Tibial nerve (tissue), 4 donors: ENCODE results near the gene PRKCZ. TPM values are rescaled to one million over a fixed set of nuclear protein-coding genes. Genes with fewer than 3 reads are reported as not detected.

ENCODE experiments used
- DNase-seq, 2 donors: peaks; one replicate each; pipeline ENCODE4 v3.0.0-alpha.2; 2019; ENCODE audit warnings: low spot score in 2 of 2
- H3K27ac ChIP-seq, 4 donors: fragments of 200-600 bp; sonication (generic) in 3 of 4; one replicate each; pipeline ENCODE4 v1.5.1; 2017 to 2019; ENCODE audit warnings: mild to moderate bottlenecking in 1 of 4
- H3K27me3 ChIP-seq, 2 donors: fragments of 200-600 bp; sonication (generic) in 1 of 2; one replicate each; pipeline versions ENCODE4 v1.5.1 to v1.6.0; 2017 to 2019
- H3K36me3 ChIP-seq, 3 donors: fragments of 200-600 bp; sonication (generic); one replicate each; pipeline ENCODE4 v1.5.1; 2018 to 2019
- H3K4me1 ChIP-seq, 4 donors: fragments of 200-600 bp; sonication (generic) in 3 of 4; one replicate each; pipeline ENCODE4 v1.5.1; 2017 to 2019
- H3K4me3 ChIP-seq, 4 donors: fragments of 200-600 bp; sonication (generic) in 3 of 4; one replicate each; pipeline ENCODE4 v1.5.1; 2017 to 2019; ENCODE audit warnings: mild to moderate bottlenecking in 1 of 4, moderate library complexity in 1 of 4
- H3K9me3 ChIP-seq, 4 donors: fragments of 200-600 bp; sonication (generic) in 3 of 4; one replicate each; pipeline ENCODE4 v1.5.1; 2017 to 2019
- EP300 ChIP-seq, 2 donors: sonication (generic); formaldehyde crosslinking; IDR thresholded peaks; one replicate each; pipeline ENCODE4 v1.6.1; 2017; ENCODE audit warnings: antibody characterized with exemption in 2 of 2, mild to moderate bottlenecking in 1 of 2
- POLR2A ChIP-seq, 2 donors: fragments of 450-650 bp; IDR thresholded peaks; one replicate each; pipeline ENCODE4 v1.6.1; 2017; ENCODE audit warnings: antibody characterized with exemption in 2 of 2, mild to moderate bottlenecking in 2 of 2, moderate library complexity in 2 of 2
- WGBS, 2 donors: methylation state at CpG; one replicate each; pipeline ENCODE4 v1.1.5; 2018; 5-methylcytosine and 5-hydroxymethylcytosine counted together
- total RNA-seq, 4 donors: library from RNA; depleted of rRNA; stranded (reverse); fragments of >200 nt; gene quantifications; one replicate each; pipeline ENCODE4 v1.1.0, GENCODE V29; 2016
- TF ChIP-seq, protein P1 (sequence below), 5 experiments: fragments of 200-600 bp in 3 of 5; fragments of 450-650 bp in 2 of 5; sonication (generic) in 3 of 5; IDR thresholded peaks; one replicate each; pipeline ENCODE4 v1.5.1; 2016 to 2019; ENCODE audit warnings: antibody characterized with exemption in 5 of 5, mild to moderate bottlenecking in 3 of 5, moderate library complexity in 2 of 5

The PRKCZ gene
- total RNA-seq, 4 donors from 2014 or later = 2.0 to 3.9 (median 2.8) TPM

DNA sequence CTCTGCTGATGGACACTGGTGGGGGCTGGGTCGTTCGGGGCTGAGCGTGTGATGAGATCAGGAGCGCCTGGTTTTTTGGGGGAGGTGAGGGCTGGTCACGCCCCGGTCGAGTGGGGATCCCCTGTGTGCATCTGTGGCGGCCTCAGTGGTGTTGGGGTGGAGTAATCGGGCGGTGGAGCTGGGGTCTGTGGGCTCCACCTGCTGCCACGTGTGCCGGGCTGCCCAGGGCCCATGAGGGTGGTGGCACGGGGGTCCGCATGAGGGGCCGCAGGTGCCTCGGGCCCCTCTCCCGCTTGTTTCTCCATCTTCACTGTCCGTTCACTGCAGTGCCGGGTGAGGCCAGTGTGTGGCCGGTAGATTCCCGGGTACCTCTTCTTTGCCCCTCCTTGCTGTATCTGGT lies 17.2 kb downstream of the PRKCZ start:
- H3K9me3 ChIP-seq = peaks cover 0 to 30% (median 0%) of the 10 kb centered on the region in 4 donors
- H3K4me1 ChIP-seq = no peaks in the 10 kb centered on the region
- H3K27me3 ChIP-seq = peaks cover 0 to 25% of the 10 kb centered on the region in 2 donors
- H3K4me3 ChIP-seq = no peak overlapping the region
- no peaks in the 10 kb centered on the region for H3K36me3 ChIP-seq
- H3K27ac ChIP-seq = no peak overlapping the region
- no peak for TF ChIP-seq POLR2A (IDR thresholded peaks at IDR 0.05)
- TF ChIP-seq EP300 (IDR thresholded peaks at IDR 0.05) = no peak
- TF ChIP-seq, protein P1, sequence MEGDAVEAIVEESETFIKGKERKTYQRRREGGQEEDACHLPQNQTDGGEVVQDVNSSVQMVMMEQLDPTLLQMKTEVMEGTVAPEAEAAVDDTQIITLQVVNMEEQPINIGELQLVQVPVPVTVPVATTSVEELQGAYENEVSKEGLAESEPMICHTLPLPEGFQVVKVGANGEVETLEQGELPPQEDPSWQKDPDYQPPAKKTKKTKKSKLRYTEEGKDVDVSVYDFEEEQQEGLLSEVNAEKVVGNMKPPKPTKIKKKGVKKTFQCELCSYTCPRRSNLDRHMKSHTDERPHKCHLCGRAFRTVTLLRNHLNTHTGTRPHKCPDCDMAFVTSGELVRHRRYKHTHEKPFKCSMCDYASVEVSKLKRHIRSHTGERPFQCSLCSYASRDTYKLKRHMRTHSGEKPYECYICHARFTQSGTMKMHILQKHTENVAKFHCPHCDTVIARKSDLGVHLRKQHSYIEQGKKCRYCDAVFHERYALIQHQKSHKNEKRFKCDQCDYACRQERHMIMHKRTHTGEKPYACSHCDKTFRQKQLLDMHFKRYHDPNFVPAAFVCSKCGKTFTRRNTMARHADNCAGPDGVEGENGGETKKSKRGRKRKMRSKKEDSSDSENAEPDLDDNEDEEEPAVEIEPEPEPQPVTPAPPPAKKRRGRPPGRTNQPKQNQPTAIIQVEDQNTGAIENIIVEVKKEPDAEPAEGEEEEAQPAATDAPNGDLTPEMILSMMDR (IDR thresholded peaks at IDR 0.05) = no peak
- no peak for DNase-seq
- 88 to 90% methylated on average over 19 to 21 of the region's 21 CpGs for WGBS, 2 donors

DNA sequence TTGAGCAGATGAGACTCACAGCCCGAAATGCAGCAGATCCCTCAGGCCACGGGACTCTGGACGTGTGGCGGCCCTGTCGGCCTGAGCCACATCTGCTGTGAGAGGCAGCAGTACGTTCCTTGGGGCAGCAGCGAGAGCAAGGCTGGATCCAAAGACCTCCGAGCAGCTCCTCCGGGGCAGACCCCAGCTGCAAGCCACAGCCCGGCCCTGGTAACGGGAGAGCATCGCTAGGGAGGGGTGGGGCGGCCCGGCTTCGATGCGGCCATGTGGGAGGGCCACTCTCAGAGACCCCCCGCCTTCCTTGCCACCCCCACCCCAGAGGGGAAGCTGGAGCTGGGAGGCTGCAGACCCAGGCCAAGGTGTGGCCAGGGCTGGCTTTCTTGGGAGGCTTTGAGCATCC lies 17.8 kb downstream of the PRKCZ start:
- Histone ChIP-seq H3K36me3 (no peaks in the 10 kb centered on the region), H3K27me3 (peaks cover 0 to 30% of the 10 kb centered on the region in 2 donors), H3K4me1 (no peaks in the 10 kb centered on the region), H3K27ac (no peak overlapping the region), H3K9me3 (peaks cover 0 to 30% (median 0%) of the 10 kb centered on the region in 4 donors), H3K4me3 (no peak overlapping the region)
- TF ChIP-seq, protein P1 (IDR thresholded peaks at IDR 0.05) = no peak
- TF ChIP-seq EP300 (IDR thresholded peaks at IDR 0.05) = no peak
- no peak for TF ChIP-seq POLR2A (IDR thresholded peaks at IDR 0.05)
- WGBS, 2 donors = 65 to 77% methylated on average over 7 to 17 of the region's 17 CpGs
- DNase-seq = no peak

DNA sequence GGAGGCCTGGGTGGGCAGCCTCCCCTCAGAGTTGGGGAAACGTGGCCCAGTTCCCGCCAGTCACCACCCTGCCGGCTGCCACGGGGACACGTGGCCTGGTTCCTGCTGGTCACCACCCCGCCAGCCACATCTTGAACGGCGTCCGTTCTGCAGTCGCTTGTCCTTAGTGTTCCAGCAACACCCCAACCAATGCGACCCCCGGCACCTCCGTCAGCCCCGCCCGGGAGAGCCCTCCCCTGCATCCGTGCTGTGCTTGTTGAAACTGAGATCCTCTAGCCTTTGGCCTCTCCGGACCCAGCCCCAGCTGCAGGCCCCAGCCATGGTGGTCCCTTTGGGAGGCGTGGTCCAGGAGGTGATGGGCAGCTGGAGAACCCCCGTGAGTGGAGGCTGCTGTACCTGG lies 18.7 kb downstream of the PRKCZ start:
- 93 to 94% methylated on average over 11 to 19 of the region's 19 CpGs for WGBS, 2 donors
- Histone ChIP-seq H3K9me3 (peaks cover 0 to 25% (median 0%) of the 10 kb centered on the region in 4 donors), H3K27ac (no peak overlapping the region), H3K27me3 (peaks cover 0 to 40% of the 10 kb centered on the region in 2 donors), H3K4me1 (peaks cover 0 to 4% (median 0%) of the 10 kb centered on the region in 4 donors), H3K4me3 (no peak overlapping the region), H3K36me3 (no peaks in the 10 kb centered on the region)
- TF ChIP-seq, protein P1 (IDR thresholded peaks at IDR 0.05) = no peak
- no peak for TF ChIP-seq POLR2A (IDR thresholded peaks at IDR 0.05)
- no peak for DNase-seq

DNA sequence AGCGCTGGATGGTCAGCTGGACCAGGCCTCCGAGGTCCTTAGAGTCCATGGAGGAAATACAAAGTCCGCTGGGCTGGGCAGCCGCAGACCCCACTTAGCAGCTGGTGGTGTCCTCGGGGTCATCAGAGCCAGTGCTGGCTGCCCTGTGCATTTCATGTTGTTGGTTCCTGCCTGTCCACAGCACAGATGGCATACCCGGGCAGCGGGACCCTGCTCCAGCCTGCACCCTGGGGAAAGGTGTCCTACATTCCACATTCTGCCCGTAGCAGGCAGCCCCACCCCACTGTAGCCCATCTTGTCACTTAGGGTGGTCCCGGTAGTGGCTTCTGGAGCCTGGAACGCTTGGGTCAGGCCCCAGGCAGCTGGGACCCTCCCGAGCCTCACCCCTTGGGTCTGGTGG lies 19.8 kb downstream of the PRKCZ start:
- Histone ChIP-seq H3K9me3 (peaks cover 0 to 14% (median 0%) of the 10 kb centered on the region in 4 donors), H3K27ac (no peak overlapping the region), H3K4me3 (no peak overlapping the region), H3K4me1 (peaks cover 0 to 7% (median 0%) of the 10 kb centered on the region in 4 donors), H3K27me3 (peaks cover 0 to 51% of the 10 kb centered on the region in 2 donors), H3K36me3 (no peaks in the 10 kb centered on the region)
- 80 to 92% methylated on average over 4 to 8 of the region's 11 CpGs for WGBS, 2 donors
- TF ChIP-seq POLR2A (IDR thresholded peaks at IDR 0.05) = no peak
- no peak for DNase-seq

DNA sequence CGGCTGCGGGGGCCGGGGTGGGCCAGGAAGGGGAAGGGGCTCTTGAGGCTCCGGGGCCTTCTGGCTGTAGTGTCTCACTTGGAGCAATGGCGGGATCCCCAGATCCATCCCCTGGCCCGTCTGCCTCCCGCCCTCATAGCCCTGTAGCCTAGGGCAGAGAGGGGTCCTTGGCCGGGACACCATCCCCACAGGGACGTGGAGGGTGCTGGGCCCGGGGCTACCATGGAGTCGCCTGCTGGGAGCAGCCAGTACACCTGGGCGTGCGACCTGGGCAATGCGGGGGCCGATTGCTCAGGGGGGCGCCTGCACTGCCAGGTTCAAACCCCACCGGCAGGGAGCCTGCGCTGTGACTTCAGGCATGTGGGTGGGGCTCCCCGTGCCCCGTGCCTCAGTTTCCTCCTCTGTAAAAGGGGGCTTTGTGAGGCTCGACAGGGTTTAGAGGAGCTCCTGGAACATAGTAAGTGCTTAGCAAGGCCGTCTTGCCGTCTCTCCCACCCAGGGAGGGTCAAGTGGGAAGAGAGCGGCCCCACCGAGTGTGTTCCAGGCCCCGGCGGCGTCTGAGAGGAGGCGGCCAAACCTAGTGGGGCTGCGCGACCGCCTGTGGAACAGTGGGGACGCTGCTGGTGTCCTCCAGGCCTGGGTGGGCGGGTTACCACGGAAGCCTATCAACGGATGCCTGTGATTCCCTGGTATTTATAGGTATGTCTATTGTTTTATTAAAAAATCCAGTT lies 20.8 kb downstream of the PRKCZ start:
- Histone ChIP-seq H3K27ac (peak overlapping the region in 1 of 4 donors; percentile 12), H3K9me3 (peaks cover 0 to 5% (median 0%) of the 10 kb centered on the region in 4 donors), H3K4me1 (peaks cover 0 to 7% (median 0%) of the 10 kb centered on the region in 4 donors), H3K36me3 (no peaks in the 10 kb centered on the region), H3K27me3 (peaks cover 0 to 59% of the 10 kb centered on the region in 2 donors), H3K4me3 (no peak overlapping the region)
- no peak for DNase-seq
- 83% methylated on average over 25 to 32 of the region's 36 CpGs for WGBS, 2 donors
- TF ChIP-seq EP300 (IDR thresholded peaks at IDR 0.05) (no peak), POLR2A (IDR thresholded peaks at IDR 0.05) (no peak)
- TF ChIP-seq, protein P1 (IDR thresholded peaks at IDR 0.05) = no peak
